HCT116 (cell line): Measurements from ENCODE around the gene PGS1. TPM values are rescaled to one million over a fixed set of nuclear protein-coding genes. Genes with fewer than 3 reads are reported as not detected.

Experiments used
- ATAC-seq: fragments of 200-7000 bp; cut with Tn5 transposase; 2 replicates; pipeline ENCODE4 v1.9.1; 2020; ENCODE audit warnings: mild to moderate bottlenecking, moderate library complexity
- BruUV-seq: library from RNA; stranded (reverse); fragments of 400-500 nt; replicated peaks from 2 replicates; lab custom pipeline; 2021; lab: Mats Ljungman, UMichigan
- CTCF ChIA-PET: fragments of 300-600 bp; sonication (Branson Sonifier 250); formaldehyde crosslinking; loops from one replicate; lab custom pipeline; 2021; ENCODE audit warnings: antibody characterized with exemption; lab: Charles Lee
- POLR2A ChIA-PET: fragments of 300-600, 350-600 bp; sonication (Branson Sonifier 250); formaldehyde crosslinking; loops from one replicate; lab custom pipeline; 2021; ENCODE audit warnings: antibody characterized with exemption; lab: Charles Lee
- RAD21 ChIA-PET, 2 experiments: fragments of 300-600 bp; sonication (Branson Sonifier 250); formaldehyde crosslinking; loops; one replicate each; lab custom pipeline; 2023; ENCODE audit warnings: low total read pairs in 2 of 2; ENCODE audit not compliant: uncharacterized antibody in 2 of 2, unreplicated experiment in 2 of 2, low non-redundant PET in 1 of 2; lab: Charles Lee
- DNase-seq: peaks from one replicate; pipeline ENCODE4 v3.0.0-alpha.2; 2010; ENCODE audit warnings: low read depth, low spot score
- H2AFZ ChIP-seq: fragments of 200-600 bp; shearing (Covaris generic), sonication (generic); 2 replicates; pipeline ENCODE4 v1.6.1; 2017; ENCODE audit warnings: low read depth, mixed run types, mixed read lengths, antibody characterized with exemption, low read length; ENCODE audit not compliant: poor library complexity, severe bottlenecking
- H3K27ac ChIP-seq: 2 replicates; pipeline ENCODE4 v1.5.1; 2012; ENCODE audit warnings: low read depth, low read length
- H3K27me3 ChIP-seq: fragments of 200-600 bp; sonication (generic); 2 replicates; pipeline ENCODE4 v1.6.1; 2016; ENCODE audit warnings: mixed run types, low read length, mixed read lengths; ENCODE audit not compliant: insufficient read depth
- H3K36me3 ChIP-seq, 2 experiments: fragments of 200-500 bp in 1 of 2; fragments of 200-600 bp in 1 of 2; sonication (Bioruptor generic) in 1 of 2; sonication (generic) in 1 of 2; 2 replicates each; pipeline versions ENCODE4 v1.5.1 to v1.6.1; 2014 to 2016; ENCODE audit warnings: low read length in 2 of 2, inconsistent platforms in 1 of 2, mixed read lengths in 1 of 2, mixed run types in 1 of 2; ENCODE audit not compliant: insufficient read depth in 2 of 2, control insufficient read depth in 1 of 2
- H3K4me1 ChIP-seq, 2 experiments: fragments of 200-600 bp in 1 of 2; sonication (generic) in 1 of 2; 2 replicates each; pipeline versions ENCODE4 v1.5.1 to v1.6.1; 2012 to 2017; ENCODE audit warnings: low read length in 2 of 2, inconsistent platforms in 1 of 2, mild to moderate bottlenecking in 1 of 2, mixed read lengths in 1 of 2, mixed run types in 1 of 2, moderate library complexity in 1 of 2; ENCODE audit not compliant: insufficient read depth in 2 of 2, control insufficient read depth in 1 of 2
- H3K4me2 ChIP-seq: fragments of 200-600 bp; sonication (generic); 2 replicates; pipeline ENCODE4 v1.6.1; 2017; ENCODE audit warnings: mixed run types, low read length, mixed read lengths
- H3K4me3 ChIP-seq, 2 experiments: fragments of 200-600 bp in 1 of 2; sonication (generic) in 1 of 2; replicated peaks in 1 of 2; 2 replicates each; pipeline ENCODE4 v1.5.1; 2011 to 2016; ENCODE audit warnings: low read length in 2 of 2, control low read depth in 1 of 2, low read depth in 1 of 2, mild to moderate bottlenecking in 1 of 2, mixed read lengths in 1 of 2, mixed run types in 1 of 2
- H3K79me2 ChIP-seq: fragments of 200-600 bp; sonication (generic); 2 replicates; pipeline ENCODE4 v1.6.1; 2017; ENCODE audit warnings: mild to moderate bottlenecking, mixed run types, low read length, moderate library complexity, mixed read lengths; ENCODE audit not compliant: insufficient read depth
- H3K9ac ChIP-seq: fragments of 200-600 bp; sonication (generic); 2 replicates; pipeline ENCODE4 v1.6.1; 2016; ENCODE audit warnings: low read length, mixed read lengths
- H3K9me2 ChIP-seq: fragments of 200-600 bp; sonication (generic), shearing (Covaris generic); 2 replicates; pipeline ENCODE4 v1.6.1; 2017; ENCODE audit warnings: mixed run types, mild to moderate bottlenecking, moderate library complexity; ENCODE audit not compliant: insufficient read depth
- H3K9me3 ChIP-seq, 2 experiments: fragments of 200-500 bp in 1 of 2; fragments of 200-600 bp in 1 of 2; sonication (Bioruptor generic) in 1 of 2; sonication (generic) in 1 of 2; 2 replicates each; pipeline ENCODE4 v1.6.1; 2014 to 2017; ENCODE audit warnings: low read length in 2 of 2, mixed read lengths in 2 of 2, inconsistent platforms in 1 of 2, low read depth in 1 of 2, mild to moderate bottlenecking in 1 of 2, mixed run types in 1 of 2, moderate library complexity in 1 of 2; ENCODE audit not compliant: control insufficient read depth in 1 of 2, insufficient read depth in 1 of 2
- H4K20me1 ChIP-seq: fragments of 200-600 bp; sonication (generic), shearing (Covaris generic); 2 replicates; pipeline ENCODE4 v1.6.1; 2017; ENCODE audit warnings: mixed run types, mild to moderate bottlenecking, moderate library complexity; ENCODE audit not compliant: insufficient read depth
- EGR1 ChIP-seq: IDR thresholded peaks from 2 replicates; pipeline ENCODE4 v1.6.1; 2012; ENCODE audit warnings: low read depth
- ELF1 ChIP-seq: IDR thresholded peaks from 2 replicates; pipeline ENCODE4 v1.6.1; 2012; ENCODE audit warnings: low read depth, borderline replicate concordance
- EZH2 ChIP-seq: fragments of 200-600 bp; sonication (generic); IDR thresholded peaks from 2 replicates; pipeline ENCODE4 v1.6.1; 2017; ENCODE audit warnings: antibody characterized with exemption, mixed run types
- EZH2phosphoT487 ChIP-seq: fragments of 200-600 bp; IDR thresholded peaks from 2 replicates; pipeline ENCODE4 v1.6.1; 2018; ENCODE audit warnings: antibody characterized with exemption, borderline replicate concordance
- SIN3A ChIP-seq: IDR thresholded peaks from 2 replicates; pipeline ENCODE4 v1.6.1; 2012; ENCODE audit warnings: low read depth
- TCF7L2 ChIP-seq: IDR thresholded peaks from 2 replicates; pipeline ENCODE4 v1.7.0; 2011; ENCODE audit warnings: borderline replicate concordance, inconsistent platforms; ENCODE audit not compliant: insufficient read depth, insufficient read length; ENCODE audit errors: extremely low read depth
- YY1 ChIP-seq: IDR thresholded peaks from 2 replicates; pipeline ENCODE4 v1.6.1; 2011; ENCODE audit warnings: low read length, low read depth, moderate library complexity, mild to moderate bottlenecking; ENCODE audit not compliant: insufficient replicate concordance; ENCODE audit errors: extremely low read depth
- ZNF274 ChIP-seq: fragments of 200-500 bp; sonication (Bioruptor generic); IDR thresholded peaks from 2 replicates; pipeline ENCODE4 v1.6.1; 2014; ENCODE audit warnings: mild to moderate bottlenecking, low read depth, low read length, inconsistent platforms
- intact Hi-C: fragments of 100-400 bp; cut with micrococcal nuclease; formaldehyde crosslinking; loops from 2 replicates; pipeline ENCODE4 v1.10.0; 2022
- total RNA-seq: library from RNA; stranded (reverse); gene quantifications from one replicate; pipeline ENCODE4 v1.2.1, GENCODE V29; 2021; ENCODE audit not compliant: unreplicated experiment
- TF ChIP-seq, protein P1 (sequence below): IDR thresholded peaks from 2 replicates; pipeline ENCODE4 v1.6.1; 2012
- TF ChIP-seq, protein P2 (sequence below): IDR thresholded peaks from 2 replicates; pipeline ENCODE4 v1.6.1; 2012; ENCODE audit warnings: low read depth
- TF ChIP-seq, protein P3 (sequence below): IDR thresholded peaks from 2 replicates; pipeline ENCODE4 v1.6.1; 2012

Gene PGS1
- total RNA-seq, 1 experiment from 2014 or later, result 44.4 TPM

DNA sequence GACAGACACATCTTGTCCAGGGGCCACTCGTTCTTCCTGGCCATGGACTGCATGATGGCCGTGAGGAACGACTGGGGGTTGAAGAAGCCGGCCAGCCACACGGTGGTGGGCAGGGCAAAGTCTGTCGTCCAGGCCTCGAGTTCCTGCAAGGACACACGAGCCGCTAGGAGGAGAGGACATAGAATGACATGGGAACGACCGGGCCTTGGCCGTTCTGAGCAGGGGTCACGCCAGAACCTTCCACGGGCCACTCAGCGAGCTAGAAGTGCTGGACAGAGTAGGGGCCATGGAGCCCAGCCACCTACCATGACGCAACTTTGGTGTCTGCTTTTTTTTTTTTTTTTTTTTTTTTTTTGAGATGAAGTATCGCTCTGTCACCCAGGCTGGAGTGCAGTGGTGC is 47.0 kb downstream of the PGS1 start:
- Histone ChIP-seq H4K20me1 (no peaks in the 10 kb centered on the region), H3K4me3 (no peak overlapping the region), H3K4me2 (no peak overlapping the region), H3K9ac (no peak overlapping the region), H3K27me3 (no peaks in the 10 kb centered on the region), H3K36me3 (peaks cover 28 to 42% of the 10 kb centered on the region in 2 experiments; a peak in 3 of 4 replicates), H3K9me2 (no peaks in the 10 kb centered on the region), H3K4me1 (no peaks in the 10 kb centered on the region), H3K79me2 (peaks cover 8% of the 10 kb centered on the region; the same call in 1 of the 2 replicates), H3K9me3 (no peaks in the 10 kb centered on the region), H3K27ac (no peak overlapping the region), H2AFZ (no peak overlapping the region)
- ATAC-seq (no peak), DNase-seq (no peak)
- BruUV-seq, result no TSS peak
- ChIA-PET POLR2A (no interaction called here), CTCF (no interaction called here), RAD21 (no interaction called here)
- intact Hi-C loops, result loop anchor here (10.0 kb wide), 2 partner anchors 311 to 341 kb away; no protein-coding TSS in a partner anchor
- no peak for TF ChIP-seq EZH2
- TF ChIP-seq, protein P1, sequence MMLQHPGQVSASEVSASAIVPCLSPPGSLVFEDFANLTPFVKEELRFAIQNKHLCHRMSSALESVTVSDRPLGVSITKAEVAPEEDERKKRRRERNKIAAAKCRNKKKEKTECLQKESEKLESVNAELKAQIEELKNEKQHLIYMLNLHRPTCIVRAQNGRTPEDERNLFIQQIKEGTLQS, result no peak
- TF ChIP-seq TCF7L2, result no peak
- no peak for TF ChIP-seq YY1
- TF ChIP-seq, protein P2, sequence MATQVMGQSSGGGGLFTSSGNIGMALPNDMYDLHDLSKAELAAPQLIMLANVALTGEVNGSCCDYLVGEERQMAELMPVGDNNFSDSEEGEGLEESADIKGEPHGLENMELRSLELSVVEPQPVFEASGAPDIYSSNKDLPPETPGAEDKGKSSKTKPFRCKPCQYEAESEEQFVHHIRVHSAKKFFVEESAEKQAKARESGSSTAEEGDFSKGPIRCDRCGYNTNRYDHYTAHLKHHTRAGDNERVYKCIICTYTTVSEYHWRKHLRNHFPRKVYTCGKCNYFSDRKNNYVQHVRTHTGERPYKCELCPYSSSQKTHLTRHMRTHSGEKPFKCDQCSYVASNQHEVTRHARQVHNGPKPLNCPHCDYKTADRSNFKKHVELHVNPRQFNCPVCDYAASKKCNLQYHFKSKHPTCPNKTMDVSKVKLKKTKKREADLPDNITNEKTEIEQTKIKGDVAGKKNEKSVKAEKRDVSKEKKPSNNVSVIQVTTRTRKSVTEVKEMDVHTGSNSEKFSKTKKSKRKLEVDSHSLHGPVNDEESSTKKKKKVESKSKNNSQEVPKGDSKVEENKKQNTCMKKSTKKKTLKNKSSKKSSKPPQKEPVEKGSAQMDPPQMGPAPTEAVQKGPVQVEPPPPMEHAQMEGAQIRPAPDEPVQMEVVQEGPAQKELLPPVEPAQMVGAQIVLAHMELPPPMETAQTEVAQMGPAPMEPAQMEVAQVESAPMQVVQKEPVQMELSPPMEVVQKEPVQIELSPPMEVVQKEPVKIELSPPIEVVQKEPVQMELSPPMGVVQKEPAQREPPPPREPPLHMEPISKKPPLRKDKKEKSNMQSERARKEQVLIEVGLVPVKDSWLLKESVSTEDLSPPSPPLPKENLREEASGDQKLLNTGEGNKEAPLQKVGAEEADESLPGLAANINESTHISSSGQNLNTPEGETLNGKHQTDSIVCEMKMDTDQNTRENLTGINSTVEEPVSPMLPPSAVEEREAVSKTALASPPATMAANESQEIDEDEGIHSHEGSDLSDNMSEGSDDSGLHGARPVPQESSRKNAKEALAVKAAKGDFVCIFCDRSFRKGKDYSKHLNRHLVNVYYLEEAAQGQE, result no peak
- no peak for TF ChIP-seq SIN3A
- TF ChIP-seq ELF1, result no peak
- no peak for TF ChIP-seq ZNF274
- TF ChIP-seq EGR1, result no peak
- TF ChIP-seq, protein P3, sequence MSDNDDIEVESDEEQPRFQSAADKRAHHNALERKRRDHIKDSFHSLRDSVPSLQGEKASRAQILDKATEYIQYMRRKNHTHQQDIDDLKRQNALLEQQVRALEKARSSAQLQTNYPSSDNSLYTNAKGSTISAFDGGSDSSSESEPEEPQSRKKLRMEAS, result no peak
- no peak for TF ChIP-seq EZH2phosphoT487
